Measurements from ENCODE around the gene NPDC1. TPM values are rescaled to one million over a fixed set of nuclear protein-coding genes. Genes with fewer than 3 reads are reported as not detected.

Gene NPDC1
- total and polyA plus RNA-seq, 4 donors, result 2.7 to 14.5 (median 7.3) TPM

- 97% methylated on average over 36 of the region's 36 CpGs for WGBS
- Histone ChIP-seq H3K4me3 (ENCODE audit: low read depth in 1 of 3, low read length in 3 of 3) (no peak overlapping the region), H3K9me3 (ENCODE audit: control insufficient read depth in 4 of 4, low read length in 3 of 4) (no peaks in the 10 kb centered on the region), H3K27me3 (ENCODE audit: control insufficient read depth in 4 of 4, insufficient read depth in 4 of 4, low read length in 3 of 4) (no peaks in the 10 kb centered on the region), H3K36me3 (ENCODE audit: control insufficient read depth in 4 of 4, insufficient read depth in 3 of 4, low read depth in 1 of 4, low read length in 3 of 4) (peaks cover 2 to 44% (median 20%) of the 10 kb centered on the region in 4 donors), H3K4me1 (ENCODE audit: control insufficient read depth in 4 of 4, insufficient read depth in 4 of 4, low read length in 3 of 4) (no peaks in the 10 kb centered on the region), H3K27ac (ENCODE audit: low read depth in 1 of 2, low read length in 2 of 2) (no peak overlapping the region), H3K9ac (ENCODE audit: low read depth in 1 of 2, low read length in 2 of 2) (no peak overlapping the region)
- TF ChIP-seq SP1 (IDR thresholded peaks at IDR 0.05) (no peak), GABPA (IDR thresholded peaks at IDR 0.05 in 1 of 2, conservative IDR thresholded peaks at IDR 0.05 in 1 of 2) (no peak), FOXA2 (IDR thresholded peaks at IDR 0.05) (no peak), YY1 (IDR thresholded peaks at IDR 0.05) (no peak), ZBTB33 (IDR thresholded peaks at IDR 0.05) (no peak), JUND (IDR thresholded peaks at IDR 0.05) (no peak), NR2F2 (IDR thresholded peaks at IDR 0.05) (no peak), FOXA1 (IDR thresholded peaks at IDR 0.05) (no peak), EGR1 (IDR thresholded peaks at IDR 0.05; ENCODE audit: low read depth in 2 of 2) (no peak), HNF4G (IDR thresholded peaks at IDR 0.05) (no peak), TAF1 (conservative IDR thresholded peaks at IDR 0.05) (no peak), RAD21 (IDR thresholded peaks at IDR 0.05) (no peak)
- TF ChIP-seq, protein P1, sequence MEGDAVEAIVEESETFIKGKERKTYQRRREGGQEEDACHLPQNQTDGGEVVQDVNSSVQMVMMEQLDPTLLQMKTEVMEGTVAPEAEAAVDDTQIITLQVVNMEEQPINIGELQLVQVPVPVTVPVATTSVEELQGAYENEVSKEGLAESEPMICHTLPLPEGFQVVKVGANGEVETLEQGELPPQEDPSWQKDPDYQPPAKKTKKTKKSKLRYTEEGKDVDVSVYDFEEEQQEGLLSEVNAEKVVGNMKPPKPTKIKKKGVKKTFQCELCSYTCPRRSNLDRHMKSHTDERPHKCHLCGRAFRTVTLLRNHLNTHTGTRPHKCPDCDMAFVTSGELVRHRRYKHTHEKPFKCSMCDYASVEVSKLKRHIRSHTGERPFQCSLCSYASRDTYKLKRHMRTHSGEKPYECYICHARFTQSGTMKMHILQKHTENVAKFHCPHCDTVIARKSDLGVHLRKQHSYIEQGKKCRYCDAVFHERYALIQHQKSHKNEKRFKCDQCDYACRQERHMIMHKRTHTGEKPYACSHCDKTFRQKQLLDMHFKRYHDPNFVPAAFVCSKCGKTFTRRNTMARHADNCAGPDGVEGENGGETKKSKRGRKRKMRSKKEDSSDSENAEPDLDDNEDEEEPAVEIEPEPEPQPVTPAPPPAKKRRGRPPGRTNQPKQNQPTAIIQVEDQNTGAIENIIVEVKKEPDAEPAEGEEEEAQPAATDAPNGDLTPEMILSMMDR (IDR thresholded peaks at IDR 0.05; ENCODE audit: low read depth, low read length, missing input control), result no peak
- TF ChIP-seq, protein P2, sequence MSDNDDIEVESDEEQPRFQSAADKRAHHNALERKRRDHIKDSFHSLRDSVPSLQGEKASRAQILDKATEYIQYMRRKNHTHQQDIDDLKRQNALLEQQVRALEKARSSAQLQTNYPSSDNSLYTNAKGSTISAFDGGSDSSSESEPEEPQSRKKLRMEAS (IDR thresholded peaks at IDR 0.05), result no peak
- no peak for DNase-seq (ENCODE audit: low spot score)
These were observed 31.0 kb downstream of the NPDC1 start for GRCh38 chr9:137014776-137015539.

- DNase-seq (ENCODE audit: low spot score), result no peak
- no peaks in the 10 kb centered on the region for H3K4me1 ChIP-seq (ENCODE audit: control insufficient read depth in 4 of 4, insufficient read depth in 4 of 4, low read length in 3 of 4)
- peaks cover 2 to 50% (median 23%) of the 10 kb centered on the region in 4 donors for H3K36me3 ChIP-seq (ENCODE audit: control insufficient read depth in 4 of 4, insufficient read depth in 3 of 4, low read depth in 1 of 4, low read length in 3 of 4)
- H3K27me3 ChIP-seq (ENCODE audit: control insufficient read depth in 4 of 4, insufficient read depth in 4 of 4, low read length in 3 of 4), result no peaks in the 10 kb centered on the region
- 93% methylated on average over 23 of the region's 23 CpGs for WGBS
- H3K9me3 ChIP-seq (ENCODE audit: control insufficient read depth in 4 of 4, low read length in 3 of 4), result no peaks in the 10 kb centered on the region
- H3K9ac ChIP-seq (ENCODE audit: low read depth in 1 of 2, low read length in 2 of 2), result no peak overlapping the region
- H3K27ac ChIP-seq (ENCODE audit: low read depth in 1 of 2, low read length in 2 of 2), result no peak overlapping the region
- no peak overlapping the region for H3K4me3 ChIP-seq (ENCODE audit: low read depth in 1 of 3, low read length in 3 of 3)
- TF ChIP-seq ZBTB33 (IDR thresholded peaks at IDR 0.05) (no peak), FOXA2 (IDR thresholded peaks at IDR 0.05) (no peak), GABPA (IDR thresholded peaks at IDR 0.05 in 1 of 2, conservative IDR thresholded peaks at IDR 0.05 in 1 of 2) (no peak), REST (IDR thresholded peaks at IDR 0.05) (no peak), RXRA (IDR thresholded peaks at IDR 0.05) (no peak), TAF1 (conservative IDR thresholded peaks at IDR 0.05) (no peak), YY1 (IDR thresholded peaks at IDR 0.05) (no peak), SP1 (IDR thresholded peaks at IDR 0.05) (no peak), RAD21 (IDR thresholded peaks at IDR 0.05) (no peak), HNF4A (conservative IDR thresholded peaks at IDR 0.05) (no peak), FOXA1 (IDR thresholded peaks at IDR 0.05) (no peak), HNF4G (IDR thresholded peaks at IDR 0.05) (no peak), JUND (IDR thresholded peaks at IDR 0.05) (no peak), EGR1 (IDR thresholded peaks at IDR 0.05; ENCODE audit: low read depth in 2 of 2) (no peak), NR2F2 (IDR thresholded peaks at IDR 0.05) (no peak)
- TF ChIP-seq, protein P1 (IDR thresholded peaks at IDR 0.05; ENCODE audit: low read depth, low read length, missing input control), result no peak
- TF ChIP-seq, protein P2 (IDR thresholded peaks at IDR 0.05), result no peak
These were observed 31.8 kb downstream of the NPDC1 start for GRCh38 chr9:137014166-137014565.
